Adrenal gland (tissue), 5 donors: ENCODE results near the gene EFNA5.

Experiments used
- CTCF ChIP-seq, 6 experiments: fragments of 450-650 bp in 4 of 6; fragments of 200-600 bp in 2 of 6; sonication (generic) in 1 of 6; IDR thresholded peaks; 1 replicate in 5 of 6; 2 replicates in 1 of 6; pipeline versions ENCODE4 v1.5.1 to v1.8.0; 2016 to 2021; ENCODE audit warnings: antibody characterized with exemption in 6 of 6, mild to moderate bottlenecking in 2 of 6, moderate library complexity in 1 of 6
- POLR2A ChIP-seq, 2 donors: fragments of 450-650 bp; IDR thresholded peaks; one replicate each; pipeline ENCODE4 v1.6.1; 2017; ENCODE audit warnings: antibody characterized with exemption in 2 of 2, mild to moderate bottlenecking in 2 of 2, moderate library complexity in 1 of 2
- donor health status: DM: no; HTN: no; CAD: no.

DNA sequence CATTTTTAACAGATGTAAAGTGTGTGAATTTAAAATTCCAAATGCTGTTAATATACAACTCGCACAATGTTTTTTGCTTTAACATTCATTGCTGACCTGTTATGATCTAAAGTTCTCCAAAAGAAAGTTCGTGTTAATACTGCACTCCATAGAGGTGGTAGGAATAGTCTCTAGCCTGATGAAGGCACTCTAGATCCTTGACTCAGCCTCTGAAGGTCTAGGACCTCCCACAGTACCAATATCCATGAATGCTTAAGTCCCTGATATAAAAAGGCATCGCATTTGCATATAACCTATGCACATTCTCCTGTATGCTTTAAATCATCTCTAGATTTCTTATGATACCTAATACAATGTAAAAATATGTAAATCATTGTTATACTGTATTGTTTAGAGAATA is 213.6 kb downstream of the EFNA5 start:
- TF ChIP-seq CTCF (IDR thresholded peaks at IDR 0.05) (no peak), POLR2A (IDR thresholded peaks at IDR 0.05) (no peak)
